ENCODE measurements around the gene GPRC6A. TPM values are rescaled to one million over a fixed set of nuclear protein-coding genes. Genes with fewer than 3 reads are reported as not detected.

The GPRC6A gene
- total RNA-seq, 1 experiment from 2014 or later = not detected

DNA sequence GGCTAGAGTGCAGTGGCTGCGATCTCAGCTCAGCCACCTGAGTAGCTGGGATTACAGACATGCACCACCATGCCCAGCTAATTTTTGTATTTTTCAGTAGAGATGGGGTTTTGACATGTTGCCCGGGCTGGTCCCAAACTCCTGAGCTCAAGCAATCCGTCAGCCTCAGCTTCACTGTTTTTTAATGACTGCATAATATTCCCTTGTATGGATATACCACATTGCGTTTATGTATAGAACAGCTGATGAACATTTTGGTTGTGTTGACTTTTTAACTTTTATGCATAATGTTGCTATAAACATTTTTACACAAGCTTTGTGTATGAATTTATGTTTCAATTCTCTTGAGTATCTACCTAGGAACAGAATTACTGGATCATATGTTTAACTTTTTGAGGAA lies 43.9 kb upstream of the GPRC6A start:
- TF ChIP-seq, protein P1, sequence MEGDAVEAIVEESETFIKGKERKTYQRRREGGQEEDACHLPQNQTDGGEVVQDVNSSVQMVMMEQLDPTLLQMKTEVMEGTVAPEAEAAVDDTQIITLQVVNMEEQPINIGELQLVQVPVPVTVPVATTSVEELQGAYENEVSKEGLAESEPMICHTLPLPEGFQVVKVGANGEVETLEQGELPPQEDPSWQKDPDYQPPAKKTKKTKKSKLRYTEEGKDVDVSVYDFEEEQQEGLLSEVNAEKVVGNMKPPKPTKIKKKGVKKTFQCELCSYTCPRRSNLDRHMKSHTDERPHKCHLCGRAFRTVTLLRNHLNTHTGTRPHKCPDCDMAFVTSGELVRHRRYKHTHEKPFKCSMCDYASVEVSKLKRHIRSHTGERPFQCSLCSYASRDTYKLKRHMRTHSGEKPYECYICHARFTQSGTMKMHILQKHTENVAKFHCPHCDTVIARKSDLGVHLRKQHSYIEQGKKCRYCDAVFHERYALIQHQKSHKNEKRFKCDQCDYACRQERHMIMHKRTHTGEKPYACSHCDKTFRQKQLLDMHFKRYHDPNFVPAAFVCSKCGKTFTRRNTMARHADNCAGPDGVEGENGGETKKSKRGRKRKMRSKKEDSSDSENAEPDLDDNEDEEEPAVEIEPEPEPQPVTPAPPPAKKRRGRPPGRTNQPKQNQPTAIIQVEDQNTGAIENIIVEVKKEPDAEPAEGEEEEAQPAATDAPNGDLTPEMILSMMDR (IDR thresholded peaks at IDR 0.05; ENCODE audit: unreplicated experiment) = no peak
- CTCF ChIA-PET = no interaction called here
- peaks cover 15% of the 10 kb centered on the region for H3K27me3 Mint-ChIP-seq (ENCODE audit: unreplicated experiment)
- H3K36me3 Mint-ChIP-seq (ENCODE audit: insufficient read depth, unreplicated experiment) = peaks cover 15% of the 10 kb centered on the region
- H3K4me1 Mint-ChIP-seq (ENCODE audit: low read depth, unreplicated experiment) = no peaks in the 10 kb centered on the region
- no TSS peak for BruUV-seq (replicated peaks)
- no peak overlapping the region for H3K4me3 Mint-ChIP-seq (ENCODE audit: low read depth, unreplicated experiment)
- H3K9me3 Mint-ChIP-seq (ENCODE audit: low read depth, unreplicated experiment) = peaks cover 4% of the 10 kb centered on the region
- no peak for DNase-seq
- no peak overlapping the region for H3K27ac Mint-ChIP-seq (ENCODE audit: unreplicated experiment)
- intact Hi-C loops (cut with micrococcal nuclease; ENCODE audit: unreplicated experiment) = no loop called here

DNA sequence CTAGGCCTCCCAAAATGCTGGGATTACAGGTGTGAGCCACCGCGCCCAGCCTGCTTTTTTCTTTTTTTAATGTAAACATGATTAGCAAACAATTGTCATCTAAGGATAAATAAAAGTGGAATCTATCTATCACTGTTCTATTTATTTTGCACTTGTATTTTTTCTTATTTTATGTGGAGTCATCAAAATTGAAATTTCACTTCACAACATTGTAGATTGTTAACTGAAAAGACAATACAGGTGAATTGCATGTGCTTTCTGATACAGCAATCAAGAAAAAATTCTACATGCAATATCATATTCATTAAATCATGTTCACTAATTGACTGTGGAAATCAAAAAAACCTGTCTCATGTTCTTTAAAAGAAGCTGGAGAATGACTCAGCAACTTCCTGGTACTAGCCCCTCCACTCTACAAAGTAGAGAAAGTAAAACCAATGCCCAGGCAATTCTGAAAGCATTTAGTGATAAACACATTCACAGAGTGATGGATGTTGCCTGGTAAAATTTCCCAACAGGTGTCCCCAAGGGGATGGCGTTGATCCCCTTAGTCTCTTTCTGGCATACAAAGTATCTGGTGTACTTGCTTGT lies 37.5 kb upstream of the GPRC6A start:
- Mint-ChIP-seq H3K36me3 (ENCODE audit: insufficient read depth, unreplicated experiment) (no peaks in the 10 kb centered on the region), H3K27me3 (ENCODE audit: unreplicated experiment) (no peaks in the 10 kb centered on the region), H3K4me3 (ENCODE audit: low read depth, unreplicated experiment) (no peak overlapping the region), H3K9me3 (ENCODE audit: low read depth, unreplicated experiment) (peaks cover 7% of the 10 kb centered on the region), H3K27ac (ENCODE audit: unreplicated experiment) (no peak overlapping the region), H3K4me1 (ENCODE audit: low read depth, unreplicated experiment) (no peaks in the 10 kb centered on the region)
- TF ChIP-seq, protein P1 (IDR thresholded peaks at IDR 0.05; ENCODE audit: unreplicated experiment) = no peak
- intact Hi-C loops (cut with micrococcal nuclease; ENCODE audit: unreplicated experiment) = no loop called here
- CTCF ChIA-PET = interaction anchor here (0.6 kb wide), 1 partner anchor 100 kb away, joined by 6 read pairs; no protein-coding TSS in a partner anchor
- no peak for DNase-seq
- BruUV-seq (replicated peaks) = no TSS peak

DNA sequence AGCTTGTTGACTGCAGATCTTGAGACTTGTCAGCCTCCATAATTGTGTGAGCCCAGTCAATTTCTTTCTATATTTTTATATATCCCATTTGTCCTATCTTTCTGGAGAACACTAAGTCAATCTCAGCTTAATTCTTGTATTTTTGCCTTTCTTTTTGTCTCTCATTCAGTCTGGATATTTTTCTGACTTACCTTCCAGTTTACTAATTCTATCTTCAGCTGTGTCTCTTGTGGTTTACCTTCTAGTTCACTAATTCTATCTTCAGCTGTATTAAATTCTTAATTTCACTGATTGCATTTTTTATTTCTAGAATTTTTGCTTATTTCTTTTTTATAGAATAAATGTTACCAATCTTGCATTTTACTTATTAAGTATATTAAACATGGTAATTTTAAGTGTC lies 30.4 kb upstream of the GPRC6A start:
- Mint-ChIP-seq H3K4me3 (ENCODE audit: low read depth, unreplicated experiment) (no peak overlapping the region), H3K9me3 (ENCODE audit: low read depth, unreplicated experiment) (peaks cover 2% of the 10 kb centered on the region), H3K27ac (ENCODE audit: unreplicated experiment) (no peak overlapping the region), H3K4me1 (ENCODE audit: low read depth, unreplicated experiment) (no peaks in the 10 kb centered on the region), H3K36me3 (ENCODE audit: insufficient read depth, unreplicated experiment) (no peaks in the 10 kb centered on the region), H3K27me3 (ENCODE audit: unreplicated experiment) (no peaks in the 10 kb centered on the region)
- CTCF ChIA-PET = no interaction called here
- intact Hi-C loops (cut with micrococcal nuclease; ENCODE audit: unreplicated experiment) = no loop called here
- TF ChIP-seq, protein P1 (IDR thresholded peaks at IDR 0.05; ENCODE audit: unreplicated experiment) = no peak
- no peak for DNase-seq
- no TSS peak for BruUV-seq (replicated peaks)

DNA sequence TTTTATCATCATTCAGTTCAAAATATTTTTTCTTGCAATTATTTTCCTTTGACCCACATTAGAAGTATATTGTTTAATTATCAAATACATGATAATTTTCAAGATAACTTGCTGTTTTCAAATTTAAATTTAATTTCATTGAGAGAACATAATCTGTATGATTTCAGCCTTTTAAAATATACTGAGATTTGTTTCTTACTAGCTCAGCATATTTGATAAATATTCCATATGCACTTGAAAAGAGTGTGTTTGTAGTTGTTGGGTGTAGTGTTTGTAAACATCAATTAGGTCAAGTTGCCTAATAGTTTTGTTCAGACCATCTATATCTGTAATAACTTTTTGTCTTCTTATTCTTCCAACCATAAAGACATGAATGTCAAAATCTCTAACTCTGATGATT lies 29.2 kb upstream of the GPRC6A start:
- H3K4me3 Mint-ChIP-seq (ENCODE audit: low read depth, unreplicated experiment) = no peak overlapping the region

More for the DNA sequence above, 29.2 kb upstream of the GPRC6A start:
- TF ChIP-seq, protein P1 (IDR thresholded peaks at IDR 0.05; ENCODE audit: unreplicated experiment) = no peak
- no peaks in the 10 kb centered on the region for H3K27me3 Mint-ChIP-seq (ENCODE audit: unreplicated experiment)
- CTCF ChIA-PET = no interaction called here
- H3K9me3 Mint-ChIP-seq (ENCODE audit: low read depth, unreplicated experiment) = peaks cover 2% of the 10 kb centered on the region
- no peaks in the 10 kb centered on the region for H3K36me3 Mint-ChIP-seq (ENCODE audit: insufficient read depth, unreplicated experiment)
- intact Hi-C loops (cut with micrococcal nuclease; ENCODE audit: unreplicated experiment) = no loop called here
- no peak for DNase-seq
- H3K27ac Mint-ChIP-seq (ENCODE audit: unreplicated experiment) = no peak overlapping the region
- H3K4me1 Mint-ChIP-seq (ENCODE audit: low read depth, unreplicated experiment) = no peaks in the 10 kb centered on the region
- no TSS peak for BruUV-seq (replicated peaks)

Data from Calu3 (cell line).